ENCODE results near the gene DRC7.

GRCh38 chr16:57672416-57672815 lies 22.2 kb upstream of the DRC7 start:
- TF ChIP-seq CTCF (conservative IDR thresholded peaks at IDR 0.05) (no peak), ZFX (IDR thresholded peaks at IDR 0.05) (no peak)

Measured in C4-2B (cell line).